22Rv1 (cell line): ENCODE measurements around the gene BLOC1S6.

ENCODE experiments used
- CTCF ChIP-seq: fragments of 450-650 bp; IDR thresholded peaks from 2 replicates; pipeline ENCODE4 v1.5.1; 2017; ENCODE audit warnings: mild to moderate bottlenecking
- ZFX ChIP-seq: fragments of 450-650 bp; IDR thresholded peaks from 2 replicates; pipeline ENCODE4 v1.6.1; 2017; ENCODE audit warnings: antibody characterized with exemption, borderline replicate concordance

DNA sequence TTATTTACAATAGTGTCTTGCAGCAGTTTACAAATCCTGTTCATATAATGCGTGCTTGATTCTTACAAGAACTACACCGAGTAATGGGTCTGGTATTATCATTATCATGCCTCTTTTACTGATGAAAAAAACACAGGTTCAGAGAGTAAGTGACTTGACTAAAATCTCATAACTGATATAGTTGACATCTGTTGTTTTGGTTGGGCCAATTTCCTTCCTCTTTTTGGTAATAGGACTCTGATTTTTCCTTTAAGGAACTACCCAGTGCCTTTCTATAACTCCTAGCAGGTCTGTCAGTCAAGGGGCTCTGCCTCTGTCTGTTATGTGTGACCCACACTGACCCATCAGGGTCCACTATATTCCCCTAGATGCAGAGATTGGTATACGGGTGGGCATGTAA is 14.6 kb upstream of the BLOC1S6 start:
- TF ChIP-seq CTCF, result no peak
- TF ChIP-seq ZFX, result no peak
